Measurements from ENCODE around the gene RAF1.
A peak's percentile ranks its signal among the peaks of the same experiment; 100 is the strongest.
"Not testable (repeated sequence)": the region's sequence is repeated elsewhere in the genome, so short reads cannot be mapped to it uniquely, and the experiment has no call there.

RAF1 gene

GRCh38 chr3:12663936-12664908 lies at the start of gene RAF1:
TSS of gene RAF1 (minus strand) at chr3:12664117. CDS start at chr3:12618721, 45,396 bp downstream.
- FAIRE-seq, result peak; percentile 89

DNA sequence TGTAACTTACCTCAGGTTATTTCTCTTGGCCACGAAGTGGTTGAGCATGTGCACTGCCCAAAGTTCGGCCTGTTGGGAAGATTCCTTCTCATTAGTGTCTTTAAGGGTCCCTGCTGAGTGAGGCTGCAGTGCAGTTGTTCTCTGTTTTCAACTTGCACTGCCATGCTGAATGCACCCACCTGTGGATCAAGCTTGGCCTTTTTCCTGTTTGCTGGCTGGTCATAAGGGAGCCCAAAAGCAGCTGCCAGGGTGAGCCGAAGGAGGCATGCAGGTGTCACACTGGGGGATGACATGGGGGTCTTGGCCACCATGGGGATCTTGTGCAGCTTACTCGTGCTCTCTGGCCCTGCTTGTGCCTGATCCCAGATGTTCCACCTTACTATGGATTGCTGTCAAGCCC lies 46.1 kb upstream of the RAF1 start:
- FAIRE-seq, result no peak

DNA sequence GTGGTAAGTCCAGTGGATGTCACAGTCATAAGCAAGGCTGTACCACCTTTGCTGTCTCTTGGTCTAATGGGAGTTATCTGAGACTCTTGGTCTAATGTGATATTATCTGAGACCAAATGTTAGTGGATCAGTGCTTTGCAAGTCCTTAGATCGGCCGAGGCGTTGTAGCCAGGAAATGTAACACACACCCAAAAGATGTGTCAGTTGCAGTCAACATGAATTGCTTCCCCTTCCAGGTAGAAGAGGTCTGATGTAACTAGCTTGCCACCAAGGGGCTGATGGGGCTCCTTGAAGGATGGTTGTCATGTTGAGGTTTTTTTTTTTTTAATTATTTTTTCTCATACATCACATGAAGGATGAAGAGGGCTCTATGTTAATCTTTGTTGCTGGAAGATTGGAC lies 45.4 kb upstream of the RAF1 start:
- FAIRE-seq, result no peak

GRCh38 chr3:12708584-12709192 lies 44.8 kb upstream of the RAF1 start:
- no peak for FAIRE-seq

DNA sequence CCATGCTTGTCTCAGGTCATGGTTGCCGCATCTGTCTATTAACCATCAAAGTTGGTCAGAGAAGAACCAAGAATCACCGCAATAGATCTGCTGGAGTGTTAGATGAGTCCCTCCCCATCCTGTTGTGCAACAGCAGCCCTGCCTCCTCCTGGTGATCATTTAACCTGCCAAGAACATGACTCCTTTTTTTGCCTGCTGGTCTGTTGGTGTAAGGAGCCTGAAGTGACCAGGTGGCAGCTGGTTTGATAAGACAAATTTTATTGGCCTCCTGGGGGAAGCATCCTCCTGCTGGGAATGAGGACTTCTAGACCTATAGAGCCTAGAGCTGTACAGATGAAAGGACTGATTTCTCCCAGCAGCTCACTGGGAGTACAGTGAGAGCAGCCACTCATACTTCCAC lies 43.5 kb upstream of the RAF1 start:
- FAIRE-seq, result no peak

- peak; percentile 15 for FAIRE-seq
Observed at GRCh38 chr3:12706504-12707253, 42.8 kb upstream of the RAF1 start.

DNA sequence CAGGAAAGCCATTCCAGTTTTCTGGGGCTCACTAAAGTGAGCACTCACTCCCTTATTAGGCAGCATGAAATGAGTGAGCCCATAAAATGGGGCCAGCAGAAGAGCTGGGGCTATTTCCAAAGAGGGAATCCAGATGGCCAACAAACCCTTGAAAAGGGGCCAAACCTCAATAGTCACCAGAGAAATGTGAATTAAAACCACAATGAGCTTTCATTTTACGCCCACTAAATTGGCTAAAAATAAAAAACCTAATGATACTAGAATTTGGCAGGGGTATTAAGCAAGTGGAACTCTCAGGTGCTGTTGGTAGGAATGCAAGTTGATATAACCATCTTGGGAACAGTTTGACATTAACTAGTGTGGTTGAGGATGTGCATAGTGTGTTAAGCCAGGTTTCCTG lies 42.1 kb upstream of the RAF1 start:
- no peak for FAIRE-seq

DNA sequence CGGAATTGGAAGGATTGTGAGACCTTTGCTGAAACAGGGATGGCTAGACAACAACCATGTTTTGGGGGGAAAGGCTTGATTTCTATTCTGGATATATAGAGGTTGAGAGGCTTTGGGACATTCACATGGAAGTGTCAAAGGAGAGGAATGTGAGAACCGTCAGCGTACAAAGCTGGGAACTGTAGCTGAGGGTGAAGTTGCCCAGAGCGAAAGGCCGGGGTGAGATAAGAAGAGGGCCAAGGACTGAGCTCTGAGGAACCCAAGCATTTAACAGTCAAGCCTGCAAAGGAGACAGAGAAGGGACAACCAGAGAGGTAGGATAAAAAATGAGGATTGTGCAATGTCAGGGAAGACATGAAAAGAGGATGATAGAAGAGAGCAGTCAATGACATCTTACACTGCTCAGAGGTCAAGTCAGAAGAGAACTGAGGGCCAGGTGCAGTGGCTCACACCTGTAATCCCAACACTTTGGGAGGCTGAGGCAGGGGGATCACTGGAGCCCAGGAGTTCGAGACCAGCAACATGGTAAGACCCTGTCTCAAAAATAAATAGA lies 41.5 kb upstream of the RAF1 start:
- no peak for FAIRE-seq

GRCh38 chr3:12702501-12702900 lies 38.6 kb upstream of the RAF1 start:
- FAIRE-seq, result no peak

GRCh38 chr3:12701601-12702000 lies 37.7 kb upstream of the RAF1 start:
- not testable (repeated sequence) for FAIRE-seq

DNA sequence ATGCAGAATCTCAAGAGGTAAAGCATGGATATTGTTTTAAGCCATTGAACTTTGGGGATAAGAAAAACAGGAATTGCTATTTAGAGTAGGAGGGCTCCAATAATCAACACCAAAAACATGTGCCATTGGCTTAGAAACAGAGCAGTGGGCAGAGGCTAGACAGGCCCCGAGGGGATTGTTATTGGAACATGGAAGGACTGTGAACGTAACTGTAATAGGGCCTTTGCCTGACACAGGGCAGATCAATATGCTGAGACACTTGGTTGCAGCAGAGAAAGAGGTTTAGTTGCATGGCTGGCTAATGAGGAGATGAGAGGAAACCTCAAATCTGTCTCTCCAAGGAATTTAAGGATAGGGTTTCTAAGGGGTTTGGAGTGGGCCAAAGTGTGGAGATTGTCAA lies 36.9 kb upstream of the RAF1 start:
- no peak for FAIRE-seq

DNA sequence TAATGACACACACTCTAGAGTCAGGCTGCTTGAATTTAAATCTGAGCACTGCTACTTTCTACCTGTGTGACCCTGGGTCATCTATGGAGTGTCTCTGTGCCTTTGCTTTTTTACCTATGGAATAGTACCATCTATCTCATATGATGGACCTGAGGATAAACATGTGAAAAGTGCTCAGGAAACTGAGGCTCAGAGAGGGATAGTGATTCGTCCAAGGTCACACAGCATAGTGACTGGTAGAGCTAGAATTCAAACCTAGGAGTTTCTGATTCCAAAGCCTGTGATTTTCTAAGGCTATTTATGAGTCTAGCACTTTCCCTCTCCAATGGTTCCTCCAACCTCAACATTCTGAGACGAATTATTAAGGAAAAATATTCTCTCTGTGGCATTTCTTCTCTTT lies 32.0 kb upstream of the RAF1 start:
- FAIRE-seq, result no peak

- no peak for FAIRE-seq
Observed at GRCh38 chr3:12695112-12695511, 31.2 kb upstream of the RAF1 start.

DNA sequence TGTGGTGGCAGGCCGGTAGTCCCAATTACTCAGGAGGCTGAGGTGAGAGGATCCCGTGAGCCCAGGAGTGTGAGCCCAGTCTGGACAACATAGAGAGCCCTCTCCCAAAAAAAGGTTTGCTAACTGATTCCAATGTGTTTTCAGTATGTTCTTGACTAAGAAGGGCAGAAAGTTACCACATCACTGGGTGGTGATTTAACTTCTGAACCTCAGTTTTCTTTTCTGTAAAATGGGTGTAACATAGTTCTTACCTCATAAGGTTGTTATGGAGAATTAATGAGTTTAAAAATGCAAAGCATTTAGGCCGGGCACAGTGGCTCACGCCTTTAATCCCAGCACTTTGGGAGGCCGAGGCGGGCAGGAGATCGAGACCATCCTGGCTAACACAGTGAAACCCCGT lies 28.5 kb upstream of the RAF1 start:
- FAIRE-seq, result no peak

GRCh38 chr3:12689997-12690711 lies 26.2 kb upstream of the RAF1 start:
- FAIRE-seq, result no peak

DNA sequence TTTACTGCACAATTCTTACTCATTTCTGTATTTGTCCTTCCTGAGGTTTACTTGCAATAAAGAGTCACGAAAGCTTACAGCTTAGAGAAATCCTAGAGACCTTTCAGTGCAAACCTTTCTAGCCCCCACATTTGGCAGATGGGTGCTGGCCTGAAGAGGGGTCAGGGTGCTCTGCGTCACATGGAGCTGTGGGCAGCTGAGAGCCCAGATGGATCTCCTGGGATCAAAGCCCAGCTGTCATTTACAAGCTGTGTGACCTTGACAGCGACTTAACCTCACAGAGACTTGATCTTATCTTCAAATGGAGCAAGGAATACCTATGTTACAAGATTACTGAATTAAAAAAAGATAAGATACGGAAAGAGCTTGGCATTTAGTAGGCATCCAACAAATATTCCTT lies 24.0 kb upstream of the RAF1 start:
- FAIRE-seq, result no peak

DNA sequence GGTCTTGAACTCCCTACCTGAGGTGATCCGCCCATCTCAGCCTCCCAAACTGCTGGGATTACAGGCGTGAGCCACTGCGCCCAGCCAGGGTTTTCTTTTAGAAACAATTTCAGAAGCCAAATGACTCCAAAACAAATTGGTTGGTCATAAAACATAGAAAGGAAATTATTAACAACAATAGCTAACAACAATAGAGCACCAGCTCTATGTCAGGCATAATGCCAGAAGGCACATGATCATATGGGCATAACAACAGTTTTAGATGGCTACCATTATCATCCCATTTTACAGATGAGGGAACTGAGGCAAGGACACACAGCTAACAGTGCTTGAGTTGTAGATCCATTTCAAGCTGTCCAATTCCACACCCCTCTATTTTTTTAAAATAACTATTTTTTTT lies 22.2 kb upstream of the RAF1 start:
- FAIRE-seq, result no peak

GRCh38 chr3:12681943-12682390 lies 18.1 kb upstream of the RAF1 start:
- no peak for FAIRE-seq

DNA sequence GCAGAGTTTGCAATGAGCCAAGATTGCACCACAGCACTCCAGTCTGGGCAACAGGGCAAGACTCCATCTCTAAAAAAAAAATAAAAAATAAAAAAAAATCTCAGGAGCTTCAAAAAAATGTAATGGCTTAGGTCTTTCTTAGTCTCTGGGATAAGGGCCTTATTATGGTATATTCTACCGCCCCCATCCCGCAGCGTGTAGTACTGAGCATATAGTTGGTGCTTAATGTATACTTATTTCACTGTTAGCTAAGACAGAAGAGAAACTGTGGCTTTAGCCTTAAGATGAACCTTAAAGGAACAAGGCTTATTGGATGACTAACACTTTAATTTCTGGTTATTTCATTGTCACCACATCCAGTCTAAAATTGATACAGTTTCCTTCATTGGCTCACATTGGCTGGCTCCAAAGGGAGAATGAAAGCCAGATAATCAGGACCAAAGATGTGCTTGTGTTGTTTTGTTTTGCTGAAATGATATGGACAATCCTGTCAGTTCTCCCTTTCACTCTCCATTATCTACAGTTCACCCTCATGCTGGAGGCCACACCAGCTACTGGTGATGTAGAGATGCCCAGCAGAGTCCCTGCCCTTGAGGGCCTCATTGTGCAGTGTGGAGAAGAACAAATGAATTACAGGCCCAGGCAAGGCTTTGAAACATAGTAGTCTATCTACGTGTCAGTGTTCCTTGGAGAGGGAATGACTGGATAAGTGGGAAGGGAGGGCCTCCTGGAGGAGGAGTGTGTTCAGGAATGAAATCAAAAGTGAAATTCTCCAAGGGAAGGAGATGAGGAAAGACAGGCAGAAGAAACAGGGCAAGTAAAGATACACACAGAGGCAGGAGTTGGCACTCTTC lies 17.4 kb upstream of the RAF1 start:
- no peak for FAIRE-seq

- FAIRE-seq, result no peak
Observed at GRCh38 chr3:12679468-12679867, 15.6 kb upstream of the RAF1 start.

DNA sequence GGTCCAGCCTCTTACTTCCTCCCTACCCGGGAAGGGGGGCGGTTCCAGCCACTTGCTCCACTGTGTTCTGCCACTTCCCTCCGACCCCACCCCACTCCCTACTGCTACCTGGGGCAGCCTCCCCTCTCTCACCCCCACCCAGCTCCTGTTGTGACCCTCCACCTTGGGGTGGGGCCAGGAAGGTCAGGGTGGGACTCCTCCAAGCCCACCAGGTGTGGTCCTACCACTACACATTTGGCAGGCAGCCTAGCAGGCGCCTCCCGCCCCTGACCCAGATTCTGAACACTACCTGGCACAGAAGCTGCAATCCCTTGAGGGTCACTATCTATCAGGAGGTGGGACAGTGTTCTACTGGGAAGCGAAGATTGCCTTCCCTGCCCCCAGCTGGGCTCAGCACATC lies 13.7 kb upstream of the RAF1 start:
- no peak for FAIRE-seq

Data from G401.6 (cell line).